ENCODE measurements around the gene CSNK1E. TPM values are rescaled to one million over a fixed set of nuclear protein-coding genes. Genes with fewer than 3 reads are reported as not detected.

CSNK1E gene
- total and polyA plus RNA-seq, 10 of the 15 experiments (the other 5 are each of a cell fraction or from before 2014, with no cell fraction given), result 5.9 to 107 (median 64.9) TPM

DNA sequence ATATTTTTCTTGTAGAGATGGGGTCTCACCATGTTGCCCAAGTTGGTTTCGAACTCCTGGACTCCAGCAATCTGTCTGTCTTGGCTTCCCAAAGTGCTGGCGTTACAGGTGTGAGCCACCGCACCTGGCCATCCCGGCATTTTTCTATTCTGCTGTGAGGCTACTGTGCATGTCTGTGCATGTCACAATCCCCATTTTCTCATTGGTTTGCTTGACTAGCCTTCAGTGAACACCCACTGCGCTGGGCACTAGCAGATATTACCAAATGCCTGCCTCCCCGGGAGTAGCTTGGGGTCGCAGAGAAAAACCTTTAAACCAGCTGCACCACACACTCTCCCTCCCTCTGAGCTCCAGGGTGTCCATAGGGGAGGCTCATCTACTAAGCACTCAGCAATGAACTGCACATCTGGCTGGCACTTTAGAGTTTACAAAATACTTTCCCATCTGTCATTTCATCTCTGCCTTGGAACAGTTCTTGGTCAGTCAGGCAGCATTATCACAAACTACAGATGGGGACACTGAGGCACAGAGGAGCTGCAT, 4.9 kb downstream of the CSNK1E start (continued):
- TF ChIP-seq, protein P1, sequence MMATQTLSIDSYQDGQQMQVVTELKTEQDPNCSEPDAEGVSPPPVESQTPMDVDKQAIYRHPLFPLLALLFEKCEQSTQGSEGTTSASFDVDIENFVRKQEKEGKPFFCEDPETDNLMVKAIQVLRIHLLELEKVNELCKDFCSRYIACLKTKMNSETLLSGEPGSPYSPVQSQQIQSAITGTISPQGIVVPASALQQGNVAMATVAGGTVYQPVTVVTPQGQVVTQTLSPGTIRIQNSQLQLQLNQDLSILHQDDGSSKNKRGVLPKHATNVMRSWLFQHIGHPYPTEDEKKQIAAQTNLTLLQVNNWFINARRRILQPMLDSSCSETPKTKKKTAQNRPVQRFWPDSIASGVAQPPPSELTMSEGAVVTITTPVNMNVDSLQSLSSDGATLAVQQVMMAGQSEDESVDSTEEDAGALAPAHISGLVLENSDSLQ (IDR thresholded peaks at IDR 0.05), result no peak
- TF ChIP-seq, protein P2, sequence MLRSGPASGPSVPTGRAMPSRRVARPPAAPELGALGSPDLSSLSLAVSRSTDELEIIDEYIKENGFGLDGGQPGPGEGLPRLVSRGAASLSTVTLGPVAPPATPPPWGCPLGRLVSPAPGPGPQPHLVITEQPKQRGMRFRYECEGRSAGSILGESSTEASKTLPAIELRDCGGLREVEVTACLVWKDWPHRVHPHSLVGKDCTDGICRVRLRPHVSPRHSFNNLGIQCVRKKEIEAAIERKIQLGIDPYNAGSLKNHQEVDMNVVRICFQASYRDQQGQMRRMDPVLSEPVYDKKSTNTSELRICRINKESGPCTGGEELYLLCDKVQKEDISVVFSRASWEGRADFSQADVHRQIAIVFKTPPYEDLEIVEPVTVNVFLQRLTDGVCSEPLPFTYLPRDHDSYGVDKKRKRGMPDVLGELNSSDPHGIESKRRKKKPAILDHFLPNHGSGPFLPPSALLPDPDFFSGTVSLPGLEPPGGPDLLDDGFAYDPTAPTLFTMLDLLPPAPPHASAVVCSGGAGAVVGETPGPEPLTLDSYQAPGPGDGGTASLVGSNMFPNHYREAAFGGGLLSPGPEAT (IDR thresholded peaks at IDR 0.05; ENCODE audit: low read depth), result no peak
- TF ChIP-seq, protein P3, sequence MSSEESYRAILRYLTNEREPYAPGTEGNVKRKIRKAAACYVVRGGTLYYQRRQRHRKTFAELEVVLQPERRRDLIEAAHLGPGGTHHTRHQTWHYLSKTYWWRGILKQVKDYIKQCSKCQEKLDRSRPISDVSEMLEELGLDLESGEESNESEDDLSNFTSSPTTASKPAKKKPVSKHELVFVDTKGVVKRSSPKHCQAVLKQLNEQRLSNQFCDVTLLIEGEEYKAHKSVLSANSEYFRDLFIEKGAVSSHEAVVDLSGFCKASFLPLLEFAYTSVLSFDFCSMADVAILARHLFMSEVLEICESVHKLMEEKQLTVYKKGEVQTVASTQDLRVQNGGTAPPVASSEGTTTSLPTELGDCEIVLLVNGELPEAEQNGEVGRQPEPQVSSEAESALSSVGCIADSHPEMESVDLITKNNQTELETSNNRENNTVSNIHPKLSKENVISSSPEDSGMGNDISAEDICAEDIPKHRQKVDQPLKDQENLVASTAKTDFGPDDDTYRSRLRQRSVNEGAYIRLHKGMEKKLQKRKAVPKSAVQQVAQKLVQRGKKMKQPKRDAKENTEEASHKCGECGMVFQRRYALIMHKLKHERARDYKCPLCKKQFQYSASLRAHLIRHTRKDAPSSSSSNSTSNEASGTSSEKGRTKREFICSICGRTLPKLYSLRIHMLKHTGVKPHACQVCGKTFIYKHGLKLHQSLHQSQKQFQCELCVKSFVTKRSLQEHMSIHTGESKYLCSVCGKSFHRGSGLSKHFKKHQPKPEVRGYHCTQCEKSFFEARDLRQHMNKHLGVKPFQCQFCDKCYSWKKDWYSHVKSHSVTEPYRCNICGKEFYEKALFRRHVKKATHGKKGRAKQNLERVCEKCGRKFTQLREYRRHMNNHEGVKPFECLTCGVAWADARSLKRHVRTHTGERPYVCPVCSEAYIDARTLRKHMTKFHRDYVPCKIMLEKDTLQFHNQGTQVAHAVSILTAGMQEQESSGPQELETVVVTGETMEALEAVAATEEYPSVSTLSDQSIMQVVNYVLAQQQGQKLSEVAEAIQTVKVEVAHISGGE (CRISPR knock-in tag; IDR thresholded peaks at IDR 0.05), result no peak
- no peak for TF ChIP-seq IRF4 (IDR thresholded peaks at IDR 0.05; ENCODE audit: low read depth, low read length)
- TF ChIP-seq, protein P4, sequence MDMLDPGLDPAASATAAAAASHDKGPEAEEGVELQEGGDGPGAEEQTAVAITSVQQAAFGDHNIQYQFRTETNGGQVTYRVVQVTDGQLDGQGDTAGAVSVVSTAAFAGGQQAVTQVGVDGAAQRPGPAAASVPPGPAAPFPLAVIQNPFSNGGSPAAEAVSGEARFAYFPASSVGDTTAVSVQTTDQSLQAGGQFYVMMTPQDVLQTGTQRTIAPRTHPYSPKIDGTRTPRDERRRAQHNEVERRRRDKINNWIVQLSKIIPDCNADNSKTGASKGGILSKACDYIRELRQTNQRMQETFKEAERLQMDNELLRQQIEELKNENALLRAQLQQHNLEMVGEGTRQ (IDR thresholded peaks at IDR 0.05; ENCODE audit: borderline replicate concordance, low read depth, low read length), result no peak
- TF ChIP-seq SIX5 (IDR thresholded peaks at IDR 0.05; ENCODE audit: low read depth, low read length, severe bottlenecking), result no peak
- no peak for TF ChIP-seq CBX3 (IDR thresholded peaks at IDR 0.05; ENCODE audit: borderline replicate concordance, low read depth)
